HCT116 (cell line): ENCODE measurements around the gene THPO. TPM values are rescaled to one million over a fixed set of nuclear protein-coding genes. Genes with fewer than 3 reads are reported as not detected.

ENCODE experiments used
- ATAC-seq: fragments of 200-7000 bp; cut with Tn5 transposase; 2 replicates; pipeline ENCODE4 v1.9.1; 2020; ENCODE audit warnings: mild to moderate bottlenecking, moderate library complexity
- BruUV-seq: library from RNA; stranded (reverse); fragments of 400-500 nt; replicated peaks from 2 replicates; lab custom pipeline; 2021; lab: Mats Ljungman, UMichigan
- CTCF ChIA-PET: fragments of 300-600 bp; sonication (Branson Sonifier 250); formaldehyde crosslinking; loops from one replicate; lab custom pipeline; 2021; ENCODE audit warnings: antibody characterized with exemption; lab: Charles Lee
- POLR2A ChIA-PET: fragments of 300-600, 350-600 bp; sonication (Branson Sonifier 250); formaldehyde crosslinking; loops from one replicate; lab custom pipeline; 2021; ENCODE audit warnings: antibody characterized with exemption; lab: Charles Lee
- RAD21 ChIA-PET, 2 experiments: fragments of 300-600 bp; sonication (Branson Sonifier 250); formaldehyde crosslinking; loops; one replicate each; lab custom pipeline; 2023; ENCODE audit warnings: low total read pairs in 2 of 2; ENCODE audit not compliant: uncharacterized antibody in 2 of 2, unreplicated experiment in 2 of 2, low non-redundant PET in 1 of 2; lab: Charles Lee
- DNase-seq: peaks from one replicate; pipeline ENCODE4 v3.0.0-alpha.2; 2010; ENCODE audit warnings: low read depth, low spot score
- H2AFZ ChIP-seq: fragments of 200-600 bp; shearing (Covaris generic), sonication (generic); 2 replicates; pipeline ENCODE4 v1.6.1; 2017; ENCODE audit warnings: low read depth, mixed run types, mixed read lengths, antibody characterized with exemption, low read length; ENCODE audit not compliant: poor library complexity, severe bottlenecking
- H3K27ac ChIP-seq: 2 replicates; pipeline ENCODE4 v1.5.1; 2012; ENCODE audit warnings: low read depth, low read length
- H3K27me3 ChIP-seq: fragments of 200-600 bp; sonication (generic); 2 replicates; pipeline ENCODE4 v1.6.1; 2016; ENCODE audit warnings: mixed run types, low read length, mixed read lengths; ENCODE audit not compliant: insufficient read depth
- H3K36me3 ChIP-seq, 2 experiments: fragments of 200-500 bp in 1 of 2; fragments of 200-600 bp in 1 of 2; sonication (Bioruptor generic) in 1 of 2; sonication (generic) in 1 of 2; 2 replicates each; pipeline versions ENCODE4 v1.5.1 to v1.6.1; 2014 to 2016; ENCODE audit warnings: low read length in 2 of 2, inconsistent platforms in 1 of 2, mixed read lengths in 1 of 2, mixed run types in 1 of 2; ENCODE audit not compliant: insufficient read depth in 2 of 2, control insufficient read depth in 1 of 2
- H3K4me1 ChIP-seq, 2 experiments: fragments of 200-600 bp in 1 of 2; sonication (generic) in 1 of 2; 2 replicates each; pipeline versions ENCODE4 v1.5.1 to v1.6.1; 2012 to 2017; ENCODE audit warnings: low read length in 2 of 2, inconsistent platforms in 1 of 2, mild to moderate bottlenecking in 1 of 2, mixed read lengths in 1 of 2, mixed run types in 1 of 2, moderate library complexity in 1 of 2; ENCODE audit not compliant: insufficient read depth in 2 of 2, control insufficient read depth in 1 of 2
- H3K4me2 ChIP-seq: fragments of 200-600 bp; sonication (generic); 2 replicates; pipeline ENCODE4 v1.6.1; 2017; ENCODE audit warnings: mixed run types, low read length, mixed read lengths
- H3K4me3 ChIP-seq, 2 experiments: fragments of 200-600 bp in 1 of 2; sonication (generic) in 1 of 2; replicated peaks in 1 of 2; 2 replicates each; pipeline ENCODE4 v1.5.1; 2011 to 2016; ENCODE audit warnings: low read length in 2 of 2, control low read depth in 1 of 2, low read depth in 1 of 2, mild to moderate bottlenecking in 1 of 2, mixed read lengths in 1 of 2, mixed run types in 1 of 2
- H3K79me2 ChIP-seq: fragments of 200-600 bp; sonication (generic); 2 replicates; pipeline ENCODE4 v1.6.1; 2017; ENCODE audit warnings: mild to moderate bottlenecking, mixed run types, low read length, moderate library complexity, mixed read lengths; ENCODE audit not compliant: insufficient read depth
- H3K9ac ChIP-seq: fragments of 200-600 bp; sonication (generic); 2 replicates; pipeline ENCODE4 v1.6.1; 2016; ENCODE audit warnings: low read length, mixed read lengths
- H3K9me2 ChIP-seq: fragments of 200-600 bp; sonication (generic), shearing (Covaris generic); 2 replicates; pipeline ENCODE4 v1.6.1; 2017; ENCODE audit warnings: mixed run types, mild to moderate bottlenecking, moderate library complexity; ENCODE audit not compliant: insufficient read depth
- H3K9me3 ChIP-seq, 2 experiments: fragments of 200-500 bp in 1 of 2; fragments of 200-600 bp in 1 of 2; sonication (Bioruptor generic) in 1 of 2; sonication (generic) in 1 of 2; 2 replicates each; pipeline ENCODE4 v1.6.1; 2014 to 2017; ENCODE audit warnings: low read length in 2 of 2, mixed read lengths in 2 of 2, inconsistent platforms in 1 of 2, low read depth in 1 of 2, mild to moderate bottlenecking in 1 of 2, mixed run types in 1 of 2, moderate library complexity in 1 of 2; ENCODE audit not compliant: control insufficient read depth in 1 of 2, insufficient read depth in 1 of 2
- H4K20me1 ChIP-seq: fragments of 200-600 bp; sonication (generic), shearing (Covaris generic); 2 replicates; pipeline ENCODE4 v1.6.1; 2017; ENCODE audit warnings: mixed run types, mild to moderate bottlenecking, moderate library complexity; ENCODE audit not compliant: insufficient read depth
- CBX3 ChIP-seq: IDR thresholded peaks from 2 replicates; pipeline ENCODE4 v1.6.1; 2012; ENCODE audit warnings: low read depth
- CEBPB ChIP-seq: IDR thresholded peaks from 2 replicates; pipeline ENCODE4 v1.6.1; 2012; ENCODE audit warnings: low read depth
- EGR1 ChIP-seq: IDR thresholded peaks from 2 replicates; pipeline ENCODE4 v1.6.1; 2012; ENCODE audit warnings: low read depth
- ELF1 ChIP-seq: IDR thresholded peaks from 2 replicates; pipeline ENCODE4 v1.6.1; 2012; ENCODE audit warnings: low read depth, borderline replicate concordance
- EZH2 ChIP-seq: fragments of 200-600 bp; sonication (generic); IDR thresholded peaks from 2 replicates; pipeline ENCODE4 v1.6.1; 2017; ENCODE audit warnings: antibody characterized with exemption, mixed run types
- EZH2phosphoT487 ChIP-seq: fragments of 200-600 bp; IDR thresholded peaks from 2 replicates; pipeline ENCODE4 v1.6.1; 2018; ENCODE audit warnings: antibody characterized with exemption, borderline replicate concordance
- FOSL1 ChIP-seq: IDR thresholded peaks from 2 replicates; pipeline ENCODE4 v1.6.1; 2012; ENCODE audit warnings: low read depth
- POLR2A ChIP-seq: IDR thresholded peaks from 2 replicates; pipeline ENCODE4 v1.7.0; 2011; ENCODE audit warnings: borderline replicate concordance; ENCODE audit not compliant: insufficient read depth, insufficient read length; ENCODE audit errors: extremely low read depth
- POLR2AphosphoS5 ChIP-seq: IDR thresholded peaks from 2 replicates; pipeline ENCODE4 v1.6.1; 2011; ENCODE audit warnings: mild to moderate bottlenecking, low read depth, low read length, moderate library complexity
- RAD21 ChIP-seq: IDR thresholded peaks from 2 replicates; pipeline ENCODE4 v1.6.1; 2012; ENCODE audit warnings: low read depth, mild to moderate bottlenecking
- SIN3A ChIP-seq: IDR thresholded peaks from 2 replicates; pipeline ENCODE4 v1.6.1; 2012; ENCODE audit warnings: low read depth
- SP1 ChIP-seq: IDR thresholded peaks from 2 replicates; pipeline ENCODE4 v1.6.1; 2012; ENCODE audit warnings: low read depth
- SRF ChIP-seq: IDR thresholded peaks from 2 replicates; pipeline ENCODE4 v1.6.1; 2012; ENCODE audit warnings: low read depth
- TCF7L2 ChIP-seq: IDR thresholded peaks from 2 replicates; pipeline ENCODE4 v1.7.0; 2011; ENCODE audit warnings: borderline replicate concordance, inconsistent platforms; ENCODE audit not compliant: insufficient read depth, insufficient read length; ENCODE audit errors: extremely low read depth
- YY1 ChIP-seq: IDR thresholded peaks from 2 replicates; pipeline ENCODE4 v1.6.1; 2011; ENCODE audit warnings: low read length, low read depth, moderate library complexity, mild to moderate bottlenecking; ENCODE audit not compliant: insufficient replicate concordance; ENCODE audit errors: extremely low read depth
- ZBTB33 ChIP-seq: IDR thresholded peaks from 2 replicates; pipeline ENCODE4 v1.6.1; 2011; ENCODE audit warnings: mild to moderate bottlenecking, low read length, moderate library complexity; ENCODE audit not compliant: insufficient replicate concordance; ENCODE audit errors: extremely low read depth
- ZFX ChIP-seq: fragments of 450-650 bp; IDR thresholded peaks from 2 replicates; pipeline ENCODE4 v1.6.1; 2017
- intact Hi-C: fragments of 100-400 bp; cut with micrococcal nuclease; formaldehyde crosslinking; loops from 2 replicates; pipeline ENCODE4 v1.10.0; 2022
- total RNA-seq: library from RNA; stranded (reverse); gene quantifications from one replicate; pipeline ENCODE4 v1.2.1, GENCODE V29; 2021; ENCODE audit not compliant: unreplicated experiment
- TF ChIP-seq, protein P1 (sequence below): IDR thresholded peaks from 2 replicates; pipeline ENCODE4 v1.6.1; 2012
- TF ChIP-seq, protein P2 (sequence below): IDR thresholded peaks from 2 replicates; pipeline ENCODE4 v1.6.1; 2012; ENCODE audit warnings: low read depth

THPO gene
- total RNA-seq, 1 experiment from 2014 or later = not detected

GRCh38 chr3:184350618-184351017 is 27.4 kb downstream of the THPO start:
- ChIA-PET RAD21 (no interaction called here), POLR2A (no interaction called here), CTCF (no interaction called here)
- Histone ChIP-seq H3K79me2 (no peaks in the 10 kb centered on the region), H3K27ac (no peak overlapping the region), H3K4me3 (no peak overlapping the region), H3K9ac (no peak overlapping the region), H3K4me1 (peaks cover 5 to 12% of the 10 kb centered on the region in 2 experiments), H3K9me2 (no peaks in the 10 kb centered on the region), H2AFZ (no peak overlapping the region), H3K36me3 (peaks cover 13 to 15% of the 10 kb centered on the region in 2 experiments; a peak in 3 of 4 replicates), H3K9me3 (no peaks in the 10 kb centered on the region), H4K20me1 (no peaks in the 10 kb centered on the region), H3K27me3 (no peaks in the 10 kb centered on the region), H3K4me2 (no peak overlapping the region)
- BruUV-seq = TSS peak; percentile 4
- TF ChIP-seq TCF7L2 (no peak), EZH2phosphoT487 (no peak), SIN3A (no peak), ZBTB33 (no peak), YY1 (no peak), CEBPB (no peak), ELF1 (no peak), POLR2AphosphoS5 (no peak), ZFX (no peak), POLR2A (no peak), RAD21 (no peak), SRF (no peak), SP1 (no peak), EGR1 (no peak), CBX3 (no peak), FOSL1 (no peak), EZH2 (no peak)
- TF ChIP-seq, protein P1, sequence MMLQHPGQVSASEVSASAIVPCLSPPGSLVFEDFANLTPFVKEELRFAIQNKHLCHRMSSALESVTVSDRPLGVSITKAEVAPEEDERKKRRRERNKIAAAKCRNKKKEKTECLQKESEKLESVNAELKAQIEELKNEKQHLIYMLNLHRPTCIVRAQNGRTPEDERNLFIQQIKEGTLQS = no peak
- TF ChIP-seq, protein P2, sequence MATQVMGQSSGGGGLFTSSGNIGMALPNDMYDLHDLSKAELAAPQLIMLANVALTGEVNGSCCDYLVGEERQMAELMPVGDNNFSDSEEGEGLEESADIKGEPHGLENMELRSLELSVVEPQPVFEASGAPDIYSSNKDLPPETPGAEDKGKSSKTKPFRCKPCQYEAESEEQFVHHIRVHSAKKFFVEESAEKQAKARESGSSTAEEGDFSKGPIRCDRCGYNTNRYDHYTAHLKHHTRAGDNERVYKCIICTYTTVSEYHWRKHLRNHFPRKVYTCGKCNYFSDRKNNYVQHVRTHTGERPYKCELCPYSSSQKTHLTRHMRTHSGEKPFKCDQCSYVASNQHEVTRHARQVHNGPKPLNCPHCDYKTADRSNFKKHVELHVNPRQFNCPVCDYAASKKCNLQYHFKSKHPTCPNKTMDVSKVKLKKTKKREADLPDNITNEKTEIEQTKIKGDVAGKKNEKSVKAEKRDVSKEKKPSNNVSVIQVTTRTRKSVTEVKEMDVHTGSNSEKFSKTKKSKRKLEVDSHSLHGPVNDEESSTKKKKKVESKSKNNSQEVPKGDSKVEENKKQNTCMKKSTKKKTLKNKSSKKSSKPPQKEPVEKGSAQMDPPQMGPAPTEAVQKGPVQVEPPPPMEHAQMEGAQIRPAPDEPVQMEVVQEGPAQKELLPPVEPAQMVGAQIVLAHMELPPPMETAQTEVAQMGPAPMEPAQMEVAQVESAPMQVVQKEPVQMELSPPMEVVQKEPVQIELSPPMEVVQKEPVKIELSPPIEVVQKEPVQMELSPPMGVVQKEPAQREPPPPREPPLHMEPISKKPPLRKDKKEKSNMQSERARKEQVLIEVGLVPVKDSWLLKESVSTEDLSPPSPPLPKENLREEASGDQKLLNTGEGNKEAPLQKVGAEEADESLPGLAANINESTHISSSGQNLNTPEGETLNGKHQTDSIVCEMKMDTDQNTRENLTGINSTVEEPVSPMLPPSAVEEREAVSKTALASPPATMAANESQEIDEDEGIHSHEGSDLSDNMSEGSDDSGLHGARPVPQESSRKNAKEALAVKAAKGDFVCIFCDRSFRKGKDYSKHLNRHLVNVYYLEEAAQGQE = no peak
- ATAC-seq (no peak), DNase-seq (no peak)
- intact Hi-C loops = no loop called here
